ENCODE results near the gene ORC5.

Gene ORC5

DNA sequence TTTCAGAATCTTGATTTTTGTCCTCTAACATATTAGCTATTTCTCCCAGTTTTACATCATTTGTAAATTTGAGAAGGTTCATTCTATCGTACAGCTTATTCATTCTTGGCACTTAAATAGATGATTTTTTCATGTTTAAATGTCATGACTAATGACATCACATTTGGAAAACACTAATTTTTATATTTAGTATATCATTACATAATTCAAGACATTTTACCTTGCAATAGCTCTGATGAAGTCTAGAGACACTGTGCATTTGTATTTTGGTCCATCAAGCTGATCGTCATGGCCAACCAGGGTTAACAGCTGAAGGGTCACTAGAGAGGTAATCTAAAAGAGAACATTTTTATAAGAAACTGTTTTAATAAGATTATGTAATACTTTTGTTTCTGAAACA is 71.3 kb downstream of the ORC5 start:
- no peak overlapping the region for H2BK5ac ChIP-seq (ENCODE audit: low read depth, low read length, poor library complexity, severe bottlenecking)
- H3K4ac ChIP-seq (ENCODE audit: low read depth in 1 of 2, low read length in 2 of 2), result no peak overlapping the region
- no peak for DNase-seq
- no peak overlapping the region for H3K4me3 ChIP-seq (ENCODE audit: insufficient read depth in 1 of 2, low read depth in 1 of 2, low read length in 2 of 2)
- no peak overlapping the region for H2BK15ac ChIP-seq (ENCODE audit: low read depth, poor library complexity, severe bottlenecking)
- no peaks in the 10 kb centered on the region for H3K9me3 ChIP-seq (ENCODE audit: control insufficient read depth, low read length)
- no peak overlapping the region for H3K18ac ChIP-seq (ENCODE audit: low read depth in 1 of 2, low read length in 2 of 2)
- H3K27ac ChIP-seq (ENCODE audit: low read length, poor library complexity, severe bottlenecking), result no peak overlapping the region
- H3K4me2 ChIP-seq (ENCODE audit: low read length, poor library complexity, severe bottlenecking), result no peak overlapping the region
- H3K23ac ChIP-seq (ENCODE audit: low read length in 2 of 2), result no peak overlapping the region
- H3K27me3 ChIP-seq (ENCODE audit: control insufficient read depth in 1 of 2, insufficient read depth in 1 of 2, low read length in 2 of 2), result no peaks in the 10 kb centered on the region
- no peak overlapping the region for H3K9ac ChIP-seq (ENCODE audit: low read length)
- peaks cover 9% of the 10 kb centered on the region for H3K4me1 ChIP-seq (ENCODE audit: control insufficient read depth, insufficient read depth, low read depth, low read length)
- H3K14ac ChIP-seq (ENCODE audit: low read length in 2 of 2), result no peak overlapping the region
- no peak overlapping the region for H2AFZ ChIP-seq (ENCODE audit: low read depth, low read length)
- no CpG with 5 or more reads among the region's 2 CpGs for WGBS
- no peak overlapping the region for H2BK120ac ChIP-seq (ENCODE audit: low read depth, low read length)
- no peak overlapping the region for H2BK12ac ChIP-seq (ENCODE audit: low read length in 2 of 2)
- H3K36me3 ChIP-seq (ENCODE audit: control insufficient read depth in 1 of 2, insufficient read depth in 2 of 2, low read depth in 1 of 2, low read length in 2 of 2), result peaks cover 0 to 45% of the 10 kb centered on the region in 2 experiments
- H4K8ac ChIP-seq (ENCODE audit: low read length), result no peak overlapping the region
- H3K79me1 ChIP-seq (replicated peaks; ENCODE audit: low read length, poor library complexity, severe bottlenecking), result peaks cover 8% of the 10 kb centered on the region
- no peak overlapping the region for H4K91ac ChIP-seq (ENCODE audit: low read length)
- H2AK5ac ChIP-seq (ENCODE audit: low read length, severe bottlenecking), result no peak overlapping the region

- Histone ChIP-seq H2AK5ac (ENCODE audit: low read length, severe bottlenecking) (no peak overlapping the region), H3K4me2 (ENCODE audit: low read length, poor library complexity, severe bottlenecking) (no peak overlapping the region), H2BK5ac (ENCODE audit: low read depth, low read length, poor library complexity, severe bottlenecking) (no peak overlapping the region), H4K8ac (ENCODE audit: low read length) (no peak overlapping the region), H3K27ac (ENCODE audit: low read length, poor library complexity, severe bottlenecking) (no peak overlapping the region), H3K23ac (ENCODE audit: low read length in 2 of 2) (no peak overlapping the region), H3K27me3 (ENCODE audit: control insufficient read depth in 1 of 2, insufficient read depth in 1 of 2, low read length in 2 of 2) (no peaks in the 10 kb centered on the region), H2BK12ac (ENCODE audit: low read length in 2 of 2) (no peak overlapping the region), H3K4me1 (ENCODE audit: control insufficient read depth, insufficient read depth, low read depth, low read length) (peaks cover 9% of the 10 kb centered on the region), H3K4ac (ENCODE audit: low read depth in 1 of 2, low read length in 2 of 2) (no peak overlapping the region), H3K18ac (ENCODE audit: low read depth in 1 of 2, low read length in 2 of 2) (no peak overlapping the region), H3K9me3 (ENCODE audit: control insufficient read depth, low read length) (no peaks in the 10 kb centered on the region), H2BK120ac (ENCODE audit: low read depth, low read length) (no peak overlapping the region), H4K91ac (ENCODE audit: low read length) (no peak overlapping the region), H2AFZ (ENCODE audit: low read depth, low read length) (no peak overlapping the region), H2BK15ac (ENCODE audit: low read depth, poor library complexity, severe bottlenecking) (no peak overlapping the region), H3K36me3 (ENCODE audit: control insufficient read depth in 1 of 2, insufficient read depth in 2 of 2, low read depth in 1 of 2, low read length in 2 of 2) (peaks cover 0 to 46% of the 10 kb centered on the region in 2 experiments), H3K14ac (ENCODE audit: low read length in 2 of 2) (no peak overlapping the region), H3K4me3 (ENCODE audit: insufficient read depth in 1 of 2, low read depth in 1 of 2, low read length in 2 of 2) (no peak overlapping the region), H3K79me1 (replicated peaks; ENCODE audit: low read length, poor library complexity, severe bottlenecking) (peaks cover 8% of the 10 kb centered on the region), H3K9ac (ENCODE audit: low read length) (no peak overlapping the region)
- WGBS, result 81% methylated on average over 4 of the region's 4 CpGs
- no peak for DNase-seq
Measured at GRCh38 chr7:104135760-104136558, 71.9 kb downstream of the ORC5 start.

GRCh38 chr7:104133238-104133637 is 74.6 kb downstream of the ORC5 start:
- H2BK12ac ChIP-seq (ENCODE audit: low read length in 2 of 2), result no peak overlapping the region
- H3K4me3 ChIP-seq (ENCODE audit: insufficient read depth in 1 of 2, low read depth in 1 of 2, low read length in 2 of 2), result no peak overlapping the region
- H3K9me3 ChIP-seq (ENCODE audit: control insufficient read depth, low read length), result no peaks in the 10 kb centered on the region
- no peak overlapping the region for H3K4ac ChIP-seq (ENCODE audit: low read depth in 1 of 2, low read length in 2 of 2)
- no peak overlapping the region for H3K23ac ChIP-seq (ENCODE audit: low read length in 2 of 2)
- H2BK120ac ChIP-seq (ENCODE audit: low read depth, low read length), result no peak overlapping the region
- H2BK5ac ChIP-seq (ENCODE audit: low read depth, low read length, poor library complexity, severe bottlenecking), result no peak overlapping the region
- peaks cover 0 to 63% of the 10 kb centered on the region in 2 experiments for H3K36me3 ChIP-seq (ENCODE audit: control insufficient read depth in 1 of 2, insufficient read depth in 2 of 2, low read depth in 1 of 2, low read length in 2 of 2)
- no peak for DNase-seq
- H3K4me1 ChIP-seq (ENCODE audit: control insufficient read depth, insufficient read depth, low read depth, low read length), result peaks cover 6% of the 10 kb centered on the region
- H3K27me3 ChIP-seq (ENCODE audit: control insufficient read depth in 1 of 2, insufficient read depth in 1 of 2, low read length in 2 of 2), result no peaks in the 10 kb centered on the region
- H2AFZ ChIP-seq (ENCODE audit: low read depth, low read length), result no peak overlapping the region
- no peak overlapping the region for H4K8ac ChIP-seq (ENCODE audit: low read length)
- H3K18ac ChIP-seq (ENCODE audit: low read depth in 1 of 2, low read length in 2 of 2), result no peak overlapping the region
- H3K14ac ChIP-seq (ENCODE audit: low read length in 2 of 2), result no peak overlapping the region
- H3K27ac ChIP-seq (ENCODE audit: low read length, poor library complexity, severe bottlenecking), result no peak overlapping the region
- H3K9ac ChIP-seq (ENCODE audit: low read length), result no peak overlapping the region
- H3K79me1 ChIP-seq (replicated peaks; ENCODE audit: low read length, poor library complexity, severe bottlenecking), result peaks cover 6% of the 10 kb centered on the region
- no peak overlapping the region for H4K91ac ChIP-seq (ENCODE audit: low read length)
- H3K4me2 ChIP-seq (ENCODE audit: low read length, poor library complexity, severe bottlenecking), result no peak overlapping the region
- H2AK5ac ChIP-seq (ENCODE audit: low read length, severe bottlenecking), result no peak overlapping the region
- H2BK15ac ChIP-seq (ENCODE audit: low read depth, poor library complexity, severe bottlenecking), result no peak overlapping the region

- no peak overlapping the region for H3K4me2 ChIP-seq (ENCODE audit: low read length, poor library complexity, severe bottlenecking)
- no peak overlapping the region for H2BK15ac ChIP-seq (ENCODE audit: low read depth, poor library complexity, severe bottlenecking)
- no peaks in the 10 kb centered on the region for H3K79me1 ChIP-seq (replicated peaks; ENCODE audit: low read length, poor library complexity, severe bottlenecking)
- H2AK5ac ChIP-seq (ENCODE audit: low read length, severe bottlenecking), result no peak overlapping the region
- H3K9me3 ChIP-seq (ENCODE audit: control insufficient read depth, low read length), result no peaks in the 10 kb centered on the region
- no peak overlapping the region for H4K8ac ChIP-seq (ENCODE audit: low read length)
- no peak overlapping the region for H3K27ac ChIP-seq (ENCODE audit: low read length, poor library complexity, severe bottlenecking)
- H3K4me1 ChIP-seq (ENCODE audit: control insufficient read depth, insufficient read depth, low read depth, low read length), result no peaks in the 10 kb centered on the region
- no peak overlapping the region for H3K18ac ChIP-seq (ENCODE audit: low read depth in 1 of 2, low read length in 2 of 2)
- H3K27me3 ChIP-seq (ENCODE audit: control insufficient read depth in 1 of 2, insufficient read depth in 1 of 2, low read length in 2 of 2), result no peaks in the 10 kb centered on the region
- no peak overlapping the region for H3K4me3 ChIP-seq (ENCODE audit: insufficient read depth in 1 of 2, low read depth in 1 of 2, low read length in 2 of 2)
- no peak overlapping the region for H3K14ac ChIP-seq (ENCODE audit: low read length in 2 of 2)
- peaks cover 3 to 65% of the 10 kb centered on the region in 2 experiments for H3K36me3 ChIP-seq (ENCODE audit: control insufficient read depth in 1 of 2, insufficient read depth in 2 of 2, low read depth in 1 of 2, low read length in 2 of 2)
- no peak overlapping the region for H3K23ac ChIP-seq (ENCODE audit: low read length in 2 of 2)
- H2AFZ ChIP-seq (ENCODE audit: low read depth, low read length), result no peak overlapping the region
- WGBS, result 89% methylated on average over 4 of the region's 4 CpGs
- H2BK120ac ChIP-seq (ENCODE audit: low read depth, low read length), result no peak overlapping the region
- no peak overlapping the region for H4K91ac ChIP-seq (ENCODE audit: low read length)
- no peak overlapping the region for H3K9ac ChIP-seq (ENCODE audit: low read length)
- no peak for DNase-seq
- H2BK12ac ChIP-seq (ENCODE audit: low read length in 2 of 2), result no peak overlapping the region
- no peak overlapping the region for H2BK5ac ChIP-seq (ENCODE audit: low read depth, low read length, poor library complexity, severe bottlenecking)
- H3K4ac ChIP-seq (ENCODE audit: low read depth in 1 of 2, low read length in 2 of 2), result no peak overlapping the region
Measured at GRCh38 chr7:104130726-104131125, 77.1 kb downstream of the ORC5 start.
